Measurements from ENCODE around the gene PRDM16. TPM values are rescaled to one million over a fixed set of nuclear protein-coding genes. Genes with fewer than 3 reads are reported as not detected.

Gene PRDM16
- total RNA-seq, 2 experiments from 2014 or later = not detected

- POLR2A ChIA-PET = no interaction called here
- Histone ChIP-seq H3K79me2 (ENCODE audit: insufficient read depth, low read depth, low read length) (no peaks in the 10 kb centered on the region), H3K9me2 (ENCODE audit: insufficient read depth, low read length) (no peaks in the 10 kb centered on the region), H3K9me3 (ENCODE audit: low read length) (no peaks in the 10 kb centered on the region), H2AFZ (ENCODE audit: low read length) (no peak overlapping the region), H4K20me1 (ENCODE audit: insufficient read depth, low read length) (no peaks in the 10 kb centered on the region; the same call in 1 of the 2 replicates), H3K4me1 (ENCODE audit: insufficient read depth, low read length, poor library complexity, severe bottlenecking) (no peaks in the 10 kb centered on the region), H3K4me2 (ENCODE audit: low read length) (no peak overlapping the region), H3K36me3 (ENCODE audit: insufficient read depth, low read length) (no peaks in the 10 kb centered on the region), H3K27ac (ENCODE audit: low read depth, low read length, poor library complexity, severe bottlenecking) (no peak overlapping the region), H3K4me3 (ENCODE audit: low read depth, low read length, poor library complexity, severe bottlenecking) (no peak overlapping the region)
- BruUV-seq (replicated peaks) = no TSS peak
- CTCF ChIA-PET (ENCODE audit: unreplicated experiment) = no interaction called here
- no peak for DNase-seq (ENCODE audit: low spot score)
- no peak for TF ChIP-seq EZH2phosphoT487 (IDR thresholded peaks at IDR 0.05; ENCODE audit: borderline replicate concordance, low read depth, low read length)
- TF ChIP-seq, protein P1, sequence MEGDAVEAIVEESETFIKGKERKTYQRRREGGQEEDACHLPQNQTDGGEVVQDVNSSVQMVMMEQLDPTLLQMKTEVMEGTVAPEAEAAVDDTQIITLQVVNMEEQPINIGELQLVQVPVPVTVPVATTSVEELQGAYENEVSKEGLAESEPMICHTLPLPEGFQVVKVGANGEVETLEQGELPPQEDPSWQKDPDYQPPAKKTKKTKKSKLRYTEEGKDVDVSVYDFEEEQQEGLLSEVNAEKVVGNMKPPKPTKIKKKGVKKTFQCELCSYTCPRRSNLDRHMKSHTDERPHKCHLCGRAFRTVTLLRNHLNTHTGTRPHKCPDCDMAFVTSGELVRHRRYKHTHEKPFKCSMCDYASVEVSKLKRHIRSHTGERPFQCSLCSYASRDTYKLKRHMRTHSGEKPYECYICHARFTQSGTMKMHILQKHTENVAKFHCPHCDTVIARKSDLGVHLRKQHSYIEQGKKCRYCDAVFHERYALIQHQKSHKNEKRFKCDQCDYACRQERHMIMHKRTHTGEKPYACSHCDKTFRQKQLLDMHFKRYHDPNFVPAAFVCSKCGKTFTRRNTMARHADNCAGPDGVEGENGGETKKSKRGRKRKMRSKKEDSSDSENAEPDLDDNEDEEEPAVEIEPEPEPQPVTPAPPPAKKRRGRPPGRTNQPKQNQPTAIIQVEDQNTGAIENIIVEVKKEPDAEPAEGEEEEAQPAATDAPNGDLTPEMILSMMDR (conservative IDR thresholded peaks at IDR 0.05; ENCODE audit: low read length) = no peak
- intact Hi-C loops (cut with micrococcal nuclease; ENCODE audit: unreplicated experiment) = no loop called here
Observed at GRCh38 chr1:3029991-3030662, 38.9 kb upstream of the PRDM16 start.

GRCh38 chr1:3030663-3031381, 38.2 kb upstream of the PRDM16 start:
- H4K20me1 ChIP-seq (ENCODE audit: insufficient read depth, low read length) = no peaks in the 10 kb centered on the region; the same call in 1 of the 2 replicates
- no peaks in the 10 kb centered on the region for H3K9me2 ChIP-seq (ENCODE audit: insufficient read depth, low read length)
- H3K27ac ChIP-seq (ENCODE audit: low read depth, low read length, poor library complexity, severe bottlenecking) = no peak overlapping the region
- intact Hi-C loops (cut with micrococcal nuclease; ENCODE audit: unreplicated experiment) = no loop called here
- TF ChIP-seq EZH2phosphoT487 (IDR thresholded peaks at IDR 0.05; ENCODE audit: borderline replicate concordance, low read depth, low read length) = no peak
- TF ChIP-seq, protein P1 (conservative IDR thresholded peaks at IDR 0.05; ENCODE audit: low read length) = no peak
- CTCF ChIA-PET (ENCODE audit: unreplicated experiment) = no interaction called here
- no peaks in the 10 kb centered on the region for H3K9me3 ChIP-seq (ENCODE audit: low read length)
- H2AFZ ChIP-seq (ENCODE audit: low read length) = no peak overlapping the region
- H3K4me2 ChIP-seq (ENCODE audit: low read length) = no peak overlapping the region
- no peak for DNase-seq (ENCODE audit: low spot score)
- POLR2A ChIA-PET = no interaction called here
- no peaks in the 10 kb centered on the region for H3K4me1 ChIP-seq (ENCODE audit: insufficient read depth, low read length, poor library complexity, severe bottlenecking)
- no TSS peak for BruUV-seq (replicated peaks)
- no peaks in the 10 kb centered on the region for H3K36me3 ChIP-seq (ENCODE audit: insufficient read depth, low read length)
- no peaks in the 10 kb centered on the region for H3K79me2 ChIP-seq (ENCODE audit: insufficient read depth, low read depth, low read length)
- H3K4me3 ChIP-seq (ENCODE audit: low read depth, low read length, poor library complexity, severe bottlenecking) = no peak overlapping the region
